ENCODE data around the gene PTPRR.

DNA sequence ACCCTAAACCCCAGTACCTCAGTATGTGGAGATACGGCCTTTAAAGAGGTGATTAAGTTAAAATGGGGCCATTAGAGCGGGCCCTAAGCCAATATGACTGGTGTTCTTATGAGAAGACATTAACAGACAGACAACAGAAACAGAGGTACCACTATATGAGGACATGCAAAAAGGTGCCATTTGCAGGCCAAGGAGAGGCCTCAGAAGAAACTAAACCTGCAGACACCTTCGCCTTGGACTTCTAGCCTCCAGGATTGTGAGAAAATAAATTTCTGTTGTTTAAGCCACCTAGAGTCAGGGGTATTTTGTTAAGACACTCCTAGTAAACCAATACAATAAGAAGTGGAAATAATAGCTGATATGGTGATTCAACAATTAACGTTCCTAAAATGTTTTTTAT, 315.9 kb downstream of the PTPRR start:
- no peak for TF ChIP-seq EZH2 (IDR thresholded peaks at IDR 0.05; ENCODE audit: low read length, missing control alignments)
- TF ChIP-seq, protein P1, sequence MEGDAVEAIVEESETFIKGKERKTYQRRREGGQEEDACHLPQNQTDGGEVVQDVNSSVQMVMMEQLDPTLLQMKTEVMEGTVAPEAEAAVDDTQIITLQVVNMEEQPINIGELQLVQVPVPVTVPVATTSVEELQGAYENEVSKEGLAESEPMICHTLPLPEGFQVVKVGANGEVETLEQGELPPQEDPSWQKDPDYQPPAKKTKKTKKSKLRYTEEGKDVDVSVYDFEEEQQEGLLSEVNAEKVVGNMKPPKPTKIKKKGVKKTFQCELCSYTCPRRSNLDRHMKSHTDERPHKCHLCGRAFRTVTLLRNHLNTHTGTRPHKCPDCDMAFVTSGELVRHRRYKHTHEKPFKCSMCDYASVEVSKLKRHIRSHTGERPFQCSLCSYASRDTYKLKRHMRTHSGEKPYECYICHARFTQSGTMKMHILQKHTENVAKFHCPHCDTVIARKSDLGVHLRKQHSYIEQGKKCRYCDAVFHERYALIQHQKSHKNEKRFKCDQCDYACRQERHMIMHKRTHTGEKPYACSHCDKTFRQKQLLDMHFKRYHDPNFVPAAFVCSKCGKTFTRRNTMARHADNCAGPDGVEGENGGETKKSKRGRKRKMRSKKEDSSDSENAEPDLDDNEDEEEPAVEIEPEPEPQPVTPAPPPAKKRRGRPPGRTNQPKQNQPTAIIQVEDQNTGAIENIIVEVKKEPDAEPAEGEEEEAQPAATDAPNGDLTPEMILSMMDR (conservative IDR thresholded peaks at IDR 0.05 in 1 of 2, IDR thresholded peaks at IDR 0.05 in 1 of 2; ENCODE audit: low read depth in 1 of 2, low read length in 2 of 2) = no peak

All from fibroblast of lung (primary cell).